HFFc6 (cell line): Measurements from ENCODE around the gene AGPAT1. TPM values are rescaled to one million over a fixed set of nuclear protein-coding genes. Genes with fewer than 3 reads are reported as not detected.

Experiments used
- DNase-seq: peaks from one replicate; pipeline ENCODE4 v3.0.0-alpha.2; 2018
- H3K27ac Mint-ChIP-seq: 2 replicates; pipeline ENCODE4 v1.8.0; 2020; ENCODE audit warnings: mild to moderate bottlenecking, mixed read lengths
- H3K27me3 Mint-ChIP-seq: 2 replicates; pipeline ENCODE4 v1.8.0; 2021; ENCODE audit warnings: mild to moderate bottlenecking, moderate library complexity, mixed read lengths; ENCODE audit not compliant: insufficient read depth
- H3K36me3 Mint-ChIP-seq: 2 replicates; pipeline ENCODE4 v1.8.0; 2021; ENCODE audit warnings: low read depth, mixed read lengths
- H3K4me1 Mint-ChIP-seq: 2 replicates; pipeline ENCODE4 v1.8.0; 2020; ENCODE audit warnings: low read depth, mixed read lengths
- H3K4me3 Mint-ChIP-seq: 2 replicates; pipeline ENCODE4 v1.8.0; 2020; ENCODE audit warnings: mild to moderate bottlenecking, moderate library complexity, mixed read lengths
- H3K9me3 Mint-ChIP-seq: 2 replicates; pipeline ENCODE4 v1.8.0; 2020; ENCODE audit warnings: mild to moderate bottlenecking, mixed read lengths
- CTCF ChIP-seq: fragments of 200-600 bp; sonication (generic); IDR thresholded peaks from 2 replicates; pipeline ENCODE4 v1.5.0; 2021; ENCODE audit warnings: antibody characterized with exemption, mild to moderate bottlenecking
- total RNA-seq, 6 experiments: library from RNA; stranded (reverse); fragmentation: NEBNext Ultra II Directional; extraction: Animal tissue kit (Norgen Biotek cat#: 25700); gene quantifications; 2 replicates in 1 of 6; 3 replicates in 5 of 6; pipeline ENCODE4 v1.2.3, GENCODE V29; 2021

Gene AGPAT1
- total RNA-seq, 6 experiments from 2014 or later = 88.8 to 114 (median 104) TPM

DNA sequence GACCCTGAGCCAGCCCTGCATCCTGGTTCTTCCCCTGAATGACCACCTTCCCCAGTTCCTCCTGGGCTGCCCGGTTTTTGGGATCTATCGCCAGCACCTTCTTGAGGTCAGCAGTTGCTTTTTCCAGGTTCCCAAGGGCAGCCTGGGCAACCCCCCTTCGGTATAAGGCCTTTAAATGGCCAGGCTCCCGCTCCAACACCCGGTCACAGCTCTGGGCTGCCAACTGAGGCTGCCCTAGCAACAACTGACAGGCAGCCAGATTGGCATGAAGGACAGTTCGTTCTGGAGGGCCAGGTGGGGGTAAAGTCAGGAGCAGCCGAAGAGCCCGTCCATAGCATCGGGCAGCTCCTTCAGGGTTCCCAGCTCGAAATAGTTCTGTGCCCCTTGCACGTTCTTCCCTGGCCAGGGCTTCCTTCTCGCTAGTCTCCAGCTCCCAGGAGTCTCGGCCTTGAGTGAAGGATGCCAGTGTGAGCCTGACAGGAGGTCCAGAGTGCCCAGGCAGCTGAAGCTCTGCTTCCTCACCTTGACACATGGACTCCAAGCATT lies 47.1 kb downstream of the AGPAT1 start:
- peaks cover 2% of the 10 kb centered on the region; the same call in 1 of the 2 replicates for H3K27me3 Mint-ChIP-seq
- peaks cover 47% of the 10 kb centered on the region for H3K4me1 Mint-ChIP-seq
- TF ChIP-seq CTCF = no peak
- H3K36me3 Mint-ChIP-seq = peaks cover 23% of the 10 kb centered on the region
- DNase-seq = no peak
- no peaks in the 10 kb centered on the region for H3K9me3 Mint-ChIP-seq
- peak overlapping the region; percentile 98 for H3K27ac Mint-ChIP-seq
- H3K4me3 Mint-ChIP-seq = peak overlapping the region; percentile 100

DNA sequence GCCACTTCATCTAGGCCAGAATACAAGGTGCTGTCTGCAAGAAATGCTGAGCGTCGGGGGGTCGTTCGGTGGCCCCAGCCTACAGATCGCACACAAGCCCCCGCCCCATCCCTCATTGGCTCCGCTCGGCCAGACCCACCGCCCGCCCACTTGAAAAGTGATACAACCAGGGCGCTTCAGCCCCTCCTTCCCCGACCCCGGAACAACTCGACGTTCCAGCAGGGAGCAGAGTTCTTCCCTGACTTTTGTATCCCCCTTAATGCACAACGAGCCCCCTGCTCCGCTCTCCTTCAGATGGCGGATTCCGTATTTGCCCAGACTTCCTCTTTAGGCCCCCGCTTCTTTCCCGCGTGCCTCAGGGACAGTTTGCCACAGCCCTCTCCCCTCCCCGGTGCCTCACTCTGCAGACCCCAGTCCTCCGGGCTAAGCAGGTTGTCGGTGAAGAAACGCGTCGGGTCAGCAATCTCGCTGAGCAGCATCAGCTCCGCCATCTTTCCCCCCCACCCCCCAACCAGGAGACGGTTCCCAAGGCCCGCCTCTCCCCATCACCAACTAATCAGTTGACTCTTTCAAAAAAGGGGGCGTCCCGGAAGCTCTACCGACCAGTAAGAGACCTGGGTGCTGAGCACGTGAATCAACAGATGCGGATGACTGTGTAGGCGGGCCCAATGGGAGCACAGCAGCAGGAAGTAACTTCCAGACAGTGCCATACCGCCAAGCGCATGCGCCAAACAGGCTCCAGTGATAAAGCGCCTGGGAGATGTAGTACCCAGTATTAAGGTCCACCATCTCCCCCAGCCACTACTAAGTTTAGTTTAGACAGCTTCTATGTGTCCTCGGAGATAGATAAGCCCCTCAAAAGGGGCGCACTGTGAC lies 47.9 kb downstream of the AGPAT1 start, which contains the start of gene ATF6B:
Gene ATF6B, minus strand, starts transcription at position 530 of the 876 bp plus-strand sequence. Its CDS starts 39 bp downstream, at position 491.
- peaks cover 2% of the 10 kb centered on the region; the same call in 1 of the 2 replicates for H3K27me3 Mint-ChIP-seq
- peak; percentile 100 for DNase-seq
- peak within 1 kb of the TSS; percentile 98 for H3K27ac Mint-ChIP-seq
- H3K9me3 Mint-ChIP-seq = no peaks in the 10 kb centered on the region
- H3K36me3 Mint-ChIP-seq = peaks cover 23% of the 10 kb centered on the region
- peaks cover 41% of the 10 kb centered on the region for H3K4me1 Mint-ChIP-seq
- H3K4me3 Mint-ChIP-seq = peak within 1 kb of the TSS; percentile 100
- TF ChIP-seq CTCF = no peak

DNA sequence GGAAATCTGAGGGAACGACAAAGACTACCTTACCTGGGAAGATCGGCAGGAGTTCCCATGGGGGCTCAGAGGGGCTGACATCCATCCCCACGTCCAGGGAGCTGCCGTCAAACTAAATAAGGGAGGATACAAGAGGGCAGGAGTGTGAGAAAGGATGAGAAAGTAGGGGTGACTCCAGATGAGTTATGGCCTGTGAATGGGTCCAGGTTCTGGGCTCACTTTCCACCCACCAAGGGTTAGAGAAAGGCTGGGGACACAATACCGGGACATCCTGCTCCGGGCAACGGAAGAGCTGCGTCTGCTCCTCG lies 48.5 kb downstream of the AGPAT1 start:
- Mint-ChIP-seq H3K27ac (peak overlapping the region; percentile 98), H3K4me1 (peaks cover 41% of the 10 kb centered on the region), H3K4me3 (peak overlapping the region; percentile 100), H3K9me3 (no peaks in the 10 kb centered on the region), H3K27me3 (peaks cover 2% of the 10 kb centered on the region; the same call in 1 of the 2 replicates), H3K36me3 (peaks cover 23% of the 10 kb centered on the region)
- DNase-seq = no peak
- TF ChIP-seq CTCF = no peak

DNA sequence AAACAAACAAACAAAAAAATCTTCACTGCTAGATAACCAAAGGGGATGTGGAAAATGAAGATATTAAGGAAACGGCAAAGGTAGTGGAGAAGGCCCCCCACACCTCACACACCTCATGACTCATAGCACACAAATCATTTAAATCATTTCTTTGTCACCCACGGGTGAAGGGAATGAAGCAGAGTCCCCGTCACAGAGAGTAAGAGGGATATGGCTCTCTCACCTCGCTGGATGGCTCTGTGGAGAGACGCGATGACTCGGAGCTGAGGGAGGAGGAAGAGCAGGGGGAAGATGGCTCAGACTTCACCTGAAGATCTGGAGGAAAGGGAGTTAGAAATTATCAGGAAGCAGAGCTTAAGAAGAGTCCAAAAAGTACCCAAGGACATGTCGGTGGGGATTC lies 49.0 kb downstream of the AGPAT1 start:
- Mint-ChIP-seq H3K27me3 (peaks cover 2% of the 10 kb centered on the region; the same call in 1 of the 2 replicates), H3K36me3 (peaks cover 26% of the 10 kb centered on the region), H3K9me3 (no peaks in the 10 kb centered on the region), H3K4me1 (peaks cover 41% of the 10 kb centered on the region), H3K27ac (peak overlapping the region; percentile 98), H3K4me3 (peak overlapping the region; percentile 100)
- no peak for TF ChIP-seq CTCF
- no peak for DNase-seq

DNA sequence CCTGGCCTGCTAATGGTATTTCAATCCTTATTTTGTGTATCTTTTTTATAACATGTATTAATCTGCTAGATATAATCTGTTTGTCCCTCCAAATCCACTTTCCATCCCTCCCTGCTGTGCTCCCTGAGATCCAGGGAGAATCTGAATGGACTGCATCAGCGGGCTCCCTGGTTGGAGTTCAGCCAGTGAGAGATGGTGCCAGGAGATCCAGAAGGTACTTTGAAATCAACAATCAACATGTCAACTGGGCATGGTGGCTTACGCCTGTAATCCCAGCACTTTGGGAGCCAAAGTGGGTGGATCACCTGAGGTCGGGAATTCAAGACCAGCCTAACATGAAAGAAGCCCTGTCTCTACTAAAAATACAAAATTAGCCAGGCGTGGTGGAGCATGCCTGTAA lies 52.2 kb downstream of the AGPAT1 start:
- Mint-ChIP-seq H3K9me3 (no peaks in the 10 kb centered on the region), H3K27me3 (no peaks in the 10 kb centered on the region; the same call in 1 of the 2 replicates), H3K4me3 (no peak overlapping the region), H3K27ac (no peak overlapping the region), H3K4me1 (peaks cover 36% of the 10 kb centered on the region), H3K36me3 (peaks cover 34% of the 10 kb centered on the region)
- no peak for DNase-seq
- no peak for TF ChIP-seq CTCF
